Posterior vena cava (tissue), 2 donors: ENCODE results near the gene CRHR1. TPM values are rescaled to one million over a fixed set of nuclear protein-coding genes. Genes with fewer than 3 reads are reported as not detected.
"Not testable (repeated sequence)": the region's sequence is repeated elsewhere in the genome, so short reads cannot be mapped to it uniquely, and the experiment has no call there.

Source experiments
- DNase-seq: peaks from one replicate; pipeline ENCODE4 v3.0.0-alpha.2; 2020; ENCODE audit warnings: low spot score
- intact Hi-C, 2 donors: fragments of 100-400 bp; cut with DNase I; formaldehyde crosslinking; loops; one replicate each; pipeline versions ENCODE4 v1.14.1 to v1.14.2; 2022 to 2023
- long read RNA-seq, 2 donors: library from polyadenylated mRNA; unstranded; transcript quantifications; one replicate each; pipeline ENCODE4 v2.0.0, GENCODE V29; 2020 to 2021
- total RNA-seq, 2 donors: library from RNA; stranded (reverse); fragmentation: NEBNext Ultra II Directional; extraction: Animal tissue kit (Norgen Biotek cat#: 25700); gene quantifications; one replicate each; pipeline ENCODE4 v1.2.1, GENCODE V29; 2021
- donor health status: DM: yes; HTN: yes; CAD: no.
- donor health status: DM: yes; HTN: yes; CAD: no.

Gene CRHR1
- total RNA-seq: not detected
- long read RNA-seq, donor 1: 0 reads
- long read RNA-seq, donor 2: 0 reads

DNA sequence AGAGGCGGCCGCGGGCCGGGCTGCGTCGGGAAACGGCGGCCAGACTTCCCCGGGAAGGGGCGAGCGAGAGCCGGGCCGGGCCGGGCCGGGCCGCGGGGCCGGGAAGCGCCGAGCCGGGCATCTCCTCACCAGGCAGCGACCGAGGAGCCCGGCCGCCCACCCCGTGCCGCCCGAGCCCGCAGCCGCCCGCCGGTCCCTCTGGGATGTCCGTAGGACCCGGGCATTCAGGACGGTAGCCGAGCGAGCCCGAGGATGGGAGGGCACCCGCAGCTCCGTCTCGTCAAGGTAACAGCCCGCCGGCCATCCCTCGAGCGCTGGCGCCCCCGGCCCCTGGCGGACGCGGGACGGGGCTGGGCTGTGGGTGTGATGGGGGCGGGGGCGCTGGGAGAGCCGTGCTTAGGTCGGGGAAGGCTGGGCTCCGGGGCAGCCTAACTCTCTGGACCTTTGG lies at the start of gene CRHR1:
Gene CRHR1 (plus strand): TSS at position 28 of the 448 bp plus-strand sequence. CDS start 225 bp downstream, at position 253.
- intact Hi-C loops: no loop called here

DNA sequence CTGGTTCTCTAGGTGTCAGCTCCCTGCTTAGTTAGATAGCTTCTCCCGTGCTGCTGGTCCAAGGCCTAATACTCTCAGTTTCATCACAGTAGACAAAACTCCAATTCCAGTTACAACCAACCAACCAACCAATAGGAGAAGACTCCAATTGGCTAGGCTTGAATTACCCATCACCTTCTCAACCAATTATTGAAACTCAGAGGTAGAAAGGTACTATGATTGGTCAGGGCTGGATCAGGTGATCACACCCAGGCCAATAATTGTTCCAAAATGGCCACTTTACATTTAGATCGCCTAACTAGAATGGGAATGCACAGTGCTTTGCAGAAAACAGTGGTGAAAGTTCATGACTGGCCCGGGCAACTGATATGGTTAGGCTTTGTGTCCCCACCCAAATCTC lies 49.5 kb upstream of the CRHR1 start:
- intact Hi-C loops: no loop called here
- DNase-seq: peak; percentile 9

More for the DNA sequence above, at the start of gene CRHR1:
- peak; percentile 79 for DNase-seq

DNA sequence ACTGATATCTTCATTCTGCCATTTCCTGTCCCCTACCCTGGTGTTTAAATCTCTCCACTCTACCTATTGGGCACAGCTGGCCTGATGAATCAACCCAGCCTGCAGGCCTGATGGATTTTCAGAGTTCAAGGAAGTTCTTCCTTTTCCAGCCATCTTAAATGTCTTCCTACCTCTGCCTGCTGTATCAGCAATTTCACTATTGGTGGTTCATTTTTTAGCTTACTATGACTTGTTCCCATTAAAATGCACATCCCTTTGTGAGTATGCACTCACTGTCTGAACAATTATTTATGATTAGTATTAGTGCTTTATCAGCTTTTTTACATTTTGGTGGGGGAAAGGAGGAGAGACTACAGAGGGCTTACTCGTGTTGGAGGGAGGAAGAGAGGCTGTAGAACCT lies 48.6 kb upstream of the CRHR1 start:
- DNase-seq: no peak

DNA sequence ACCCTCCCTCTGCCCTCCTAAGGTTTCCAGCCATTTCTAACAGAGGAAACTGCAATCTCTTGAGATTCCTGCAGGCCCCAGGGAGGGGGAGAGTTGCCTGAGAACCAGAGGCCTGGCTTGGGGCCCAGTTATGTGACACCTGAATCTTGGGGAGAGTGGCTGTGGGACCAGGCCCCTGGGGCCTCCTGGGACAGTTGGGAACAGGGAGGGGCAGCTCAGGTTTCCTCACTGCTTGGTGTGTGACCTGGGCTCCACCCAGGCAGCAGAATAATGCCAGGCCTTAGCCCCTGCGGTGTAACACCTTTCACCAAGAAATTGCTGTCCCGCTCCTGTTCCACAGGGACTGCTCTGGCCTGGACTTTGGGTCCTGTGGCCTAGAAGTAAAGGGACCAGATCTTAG lies 44.3 kb upstream of the CRHR1 start:
- intact Hi-C loops: loop anchor here in 1 of 2 donors (10.0 kb wide), 1 partner anchor 1175 kb away; no protein-coding TSS in a partner anchor
- peak; percentile 41 for DNase-seq

More for the DNA sequence above, 48.6 kb upstream of the CRHR1 start:
- intact Hi-C loops: no loop called here

DNA sequence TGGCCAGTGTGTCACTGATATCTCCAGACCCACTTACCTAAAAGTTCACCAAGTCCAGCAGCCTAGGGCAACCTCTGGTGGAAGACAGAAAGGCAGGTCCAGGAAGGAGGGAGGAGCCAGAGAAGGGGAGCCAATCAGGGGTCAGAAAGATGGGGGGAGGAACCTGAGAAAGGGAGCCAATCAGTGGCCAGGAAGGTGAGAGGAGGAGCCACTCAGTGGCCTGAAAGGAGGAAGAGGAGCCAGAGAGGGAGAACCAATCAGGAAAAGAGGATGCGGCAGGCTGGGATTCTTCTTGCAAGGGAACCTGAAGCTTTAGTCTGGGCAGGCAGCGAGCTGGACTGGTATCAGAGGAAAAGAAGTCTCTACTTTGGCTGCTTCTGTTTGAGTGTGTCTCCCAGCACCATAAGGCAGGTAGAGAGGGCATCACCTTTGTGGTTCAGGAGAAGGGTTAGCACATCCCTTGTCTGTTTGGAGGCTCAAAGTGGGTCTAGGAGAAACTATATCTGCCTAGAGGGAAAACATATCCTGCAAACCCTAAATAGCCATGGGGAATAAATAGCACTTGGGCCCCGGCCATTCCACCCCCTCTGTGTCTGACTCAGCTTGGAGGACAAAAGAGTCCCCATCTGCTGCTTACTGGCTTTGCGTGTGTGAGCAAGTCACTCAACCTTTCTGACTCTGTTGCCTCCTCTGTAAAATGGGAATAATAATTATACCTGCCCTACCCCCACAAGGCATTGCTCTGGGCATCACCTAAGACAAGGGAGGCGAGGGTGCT lies 43.4 kb upstream of the CRHR1 start:
- peak; percentile 42 for DNase-seq
- intact Hi-C loops: loop anchor here in 1 of 2 donors (10.0 kb wide), 1 partner anchor 1176 kb away; no protein-coding TSS in a partner anchor

DNA sequence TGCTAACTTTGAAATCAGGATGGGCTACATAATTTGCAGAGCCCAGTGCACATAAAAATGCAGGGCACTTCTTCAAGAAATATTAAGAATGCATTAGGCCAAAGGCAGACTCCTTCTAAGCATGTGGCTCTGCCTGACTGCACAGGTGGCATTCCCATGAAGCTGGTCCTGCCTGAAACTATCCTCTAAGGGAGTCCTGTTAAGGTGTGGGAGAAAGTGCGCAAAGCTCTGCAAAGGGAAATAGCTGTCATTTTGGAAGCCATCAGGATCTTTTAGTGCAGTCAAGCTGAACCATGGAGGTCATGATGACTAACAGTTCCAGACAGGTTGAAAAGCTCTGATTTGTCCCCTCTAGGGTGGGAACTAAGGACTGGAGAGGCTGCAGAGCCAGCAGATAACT lies 41.9 kb upstream of the CRHR1 start:
- no peak for DNase-seq
- intact Hi-C loops: loop anchor here in 1 of 2 donors (10.0 kb wide), 1 partner anchor 1177 kb away; no protein-coding TSS in a partner anchor

DNA sequence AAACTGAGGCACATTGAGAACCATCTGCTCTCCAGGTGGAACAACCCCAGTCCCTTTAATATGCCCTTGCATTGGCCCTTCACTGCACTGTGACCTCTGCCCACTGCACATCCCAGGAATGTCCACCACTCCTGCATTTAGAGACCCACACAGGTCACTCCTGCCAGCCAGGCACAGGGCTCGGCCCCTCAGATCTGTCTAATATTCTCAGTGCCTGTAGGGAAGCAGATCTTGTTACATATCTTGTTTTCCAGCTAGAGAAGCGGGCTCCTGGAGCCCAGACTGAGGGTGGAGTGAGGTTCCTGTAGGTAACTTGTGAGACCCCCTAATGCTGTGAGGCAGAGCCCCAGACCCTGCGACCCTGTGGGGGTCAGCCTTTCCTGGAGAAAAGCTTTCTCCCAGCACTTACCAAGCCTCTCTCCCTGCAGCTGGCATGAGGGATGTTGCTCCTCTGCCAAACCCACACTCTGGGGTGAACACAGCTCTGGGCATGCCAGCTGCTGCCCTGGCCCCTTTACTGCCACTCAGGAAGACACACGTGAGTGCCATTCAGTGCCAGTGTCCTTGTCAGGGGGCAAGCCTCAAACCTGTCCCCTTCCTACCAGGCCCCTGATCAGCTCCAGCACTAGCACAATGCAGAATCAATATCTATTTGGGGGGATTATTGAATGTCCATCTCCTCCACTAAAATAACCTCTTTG lies 40.3 kb upstream of the CRHR1 start:
- intact Hi-C loops: loop anchor here in 1 of 2 donors (10.0 kb wide), 1 partner anchor 1179 kb away; no protein-coding TSS in a partner anchor
- peak; percentile 47 for DNase-seq

DNA sequence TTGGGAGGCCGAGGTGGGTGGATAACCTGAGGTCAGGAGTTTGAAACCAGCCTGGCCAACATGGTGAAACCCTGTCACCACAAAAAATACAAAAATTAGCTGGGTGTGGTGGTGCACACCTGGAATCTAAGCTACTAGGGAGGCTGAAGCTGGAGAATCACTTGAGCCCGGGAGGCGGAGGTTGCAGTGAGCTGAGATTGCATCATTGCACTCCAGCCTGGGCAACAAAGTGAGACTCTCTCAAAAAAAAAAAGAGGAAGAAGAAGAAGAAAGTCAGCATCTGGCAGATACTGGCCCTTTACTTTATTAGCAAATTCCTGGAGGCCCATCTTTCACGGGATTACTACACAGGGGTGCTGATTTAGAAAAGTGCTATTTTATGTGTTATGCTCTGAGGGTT lies 39.3 kb upstream of the CRHR1 start:
- intact Hi-C loops: loop anchor here in 1 of 2 donors (10.0 kb wide), 1 partner anchor 1180 kb away; no protein-coding TSS in a partner anchor
- DNase-seq: not testable (repeated sequence)

DNA sequence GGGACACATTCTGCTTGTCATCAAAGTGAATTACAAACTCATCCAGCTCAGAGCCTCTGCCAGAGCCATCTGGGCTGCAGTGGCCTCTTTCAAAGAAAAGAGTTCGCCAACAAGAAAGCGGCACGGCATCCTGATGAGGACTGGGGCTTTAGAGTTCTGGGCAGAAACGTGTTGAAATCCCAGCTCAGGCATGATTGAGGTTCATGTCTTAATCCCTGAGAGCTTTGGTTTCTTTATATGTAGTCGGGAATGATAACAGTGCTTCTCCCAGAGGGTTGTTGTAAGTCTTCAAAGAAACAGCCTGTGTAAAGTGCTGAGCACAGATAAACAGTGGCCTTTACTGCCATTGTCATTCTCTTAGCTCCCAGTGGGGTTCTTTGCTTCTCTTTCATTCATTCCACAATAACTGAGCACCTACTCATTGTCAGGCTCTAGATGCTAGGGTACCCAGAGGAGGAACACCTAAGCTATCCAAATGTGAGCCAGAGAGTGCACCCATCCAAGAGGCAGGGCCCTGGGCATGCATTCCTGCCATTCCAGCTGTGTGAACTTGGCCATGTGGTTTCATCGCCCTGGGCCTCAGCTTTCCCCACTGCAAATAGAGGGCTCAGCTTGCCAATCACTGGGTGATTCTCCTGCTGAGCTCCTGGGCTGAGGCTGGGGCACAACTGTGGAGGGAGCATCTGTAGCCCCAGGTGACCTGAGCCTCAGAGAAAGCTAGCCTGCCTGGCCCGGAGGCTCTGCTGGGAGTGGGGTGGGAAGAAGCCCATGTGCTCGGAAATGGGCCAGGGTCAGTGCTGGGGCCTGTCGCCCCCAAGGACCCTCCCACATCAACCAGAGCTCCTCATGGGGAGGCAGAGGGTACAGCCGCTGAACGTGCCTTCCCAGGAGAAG lies 38.3 kb upstream of the CRHR1 start:
- DNase-seq: peak; percentile 34
- intact Hi-C loops: loop anchor here in 1 of 2 donors (10.0 kb wide), 1 partner anchor 1181 kb away; no protein-coding TSS in a partner anchor

DNA sequence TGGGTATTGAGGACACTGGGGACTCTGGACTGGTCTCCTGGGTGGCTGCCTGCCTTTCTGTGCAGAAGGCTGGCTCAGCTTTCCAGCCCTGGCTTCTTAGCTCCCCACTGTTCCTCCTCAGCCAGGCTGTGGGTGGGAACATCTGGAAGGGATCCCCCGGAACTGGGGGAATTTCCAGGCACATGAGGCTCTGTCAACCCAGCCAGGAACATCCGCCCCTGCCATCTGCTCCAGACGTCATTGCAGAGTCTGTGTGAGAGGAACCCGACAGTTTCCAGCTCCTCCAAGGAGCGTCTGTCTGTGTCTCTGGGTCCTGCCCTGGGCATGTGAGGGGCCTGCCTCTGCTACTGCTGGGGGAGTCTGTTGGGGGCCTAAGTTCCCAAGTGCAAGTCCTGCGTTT lies 36.2 kb upstream of the CRHR1 start:
- intact Hi-C loops: loop anchor here in 1 of 2 donors (10.0 kb wide), 1 partner anchor 1183 kb away; no protein-coding TSS in a partner anchor

DNA sequence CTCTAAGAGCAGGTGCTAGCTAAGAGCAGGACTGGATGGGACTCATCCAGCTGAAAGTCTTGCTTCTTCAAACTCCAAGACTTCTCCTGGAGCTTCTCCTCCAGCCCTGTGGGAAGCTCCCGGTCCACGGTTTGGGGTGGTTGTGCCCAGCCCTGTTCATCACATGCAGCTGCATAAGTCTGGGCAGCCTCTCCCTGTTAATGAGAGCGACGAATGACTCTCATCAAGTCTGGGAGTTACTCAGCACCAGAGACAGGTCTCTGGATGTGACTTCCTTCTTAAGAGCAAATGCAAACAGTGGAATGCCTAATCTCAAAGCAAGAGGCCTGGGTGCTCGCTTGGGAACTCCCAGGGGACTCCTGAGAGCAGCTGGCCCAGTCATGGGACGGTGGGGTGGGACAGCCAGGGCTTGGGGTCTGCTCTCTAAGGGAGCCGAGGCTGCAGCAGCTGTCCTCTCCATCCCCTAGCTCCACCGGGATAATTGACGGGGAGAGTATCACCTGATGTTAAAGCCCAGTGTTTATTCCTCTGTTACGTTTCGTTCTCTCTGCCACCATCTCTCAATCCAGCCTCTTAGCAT lies 35.3 kb upstream of the CRHR1 start:
- intact Hi-C loops: loop anchor here in 1 of 2 donors (10.0 kb wide), 1 partner anchor 1184 kb away; no protein-coding TSS in a partner anchor
- DNase-seq: peak; percentile 20

More for the DNA sequence above, 36.2 kb upstream of the CRHR1 start:
- DNase-seq: peak; percentile 63

DNA sequence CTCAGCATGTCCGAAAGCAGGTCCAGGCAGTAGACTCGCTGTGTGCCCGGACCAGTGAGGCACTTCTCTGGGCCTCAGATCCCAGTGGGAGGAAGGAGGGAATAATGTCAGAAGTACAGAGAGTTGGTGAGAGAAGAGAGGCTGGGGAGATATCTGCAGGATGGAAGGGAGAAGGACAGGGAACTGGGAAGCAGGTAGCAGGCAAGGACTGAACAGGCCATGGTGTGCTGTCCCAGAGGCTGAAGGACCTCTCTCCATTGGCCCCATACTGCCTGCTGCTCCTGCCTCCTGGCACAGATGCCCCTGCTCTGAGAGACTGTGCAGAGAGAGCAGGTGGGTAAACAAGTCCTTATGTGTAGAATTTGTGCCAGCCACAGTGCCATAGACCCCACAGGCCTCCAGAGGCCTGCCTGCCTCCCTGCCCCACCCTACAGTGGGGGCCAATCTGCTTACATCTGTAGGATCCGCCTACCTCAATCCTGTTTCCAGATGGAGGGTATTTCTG lies 34.2 kb upstream of the CRHR1 start:
- peak; percentile 54 for DNase-seq
- intact Hi-C loops: loop anchor here in 1 of 2 donors (10.0 kb wide), 1 partner anchor 1185 kb away; no protein-coding TSS in a partner anchor

DNA sequence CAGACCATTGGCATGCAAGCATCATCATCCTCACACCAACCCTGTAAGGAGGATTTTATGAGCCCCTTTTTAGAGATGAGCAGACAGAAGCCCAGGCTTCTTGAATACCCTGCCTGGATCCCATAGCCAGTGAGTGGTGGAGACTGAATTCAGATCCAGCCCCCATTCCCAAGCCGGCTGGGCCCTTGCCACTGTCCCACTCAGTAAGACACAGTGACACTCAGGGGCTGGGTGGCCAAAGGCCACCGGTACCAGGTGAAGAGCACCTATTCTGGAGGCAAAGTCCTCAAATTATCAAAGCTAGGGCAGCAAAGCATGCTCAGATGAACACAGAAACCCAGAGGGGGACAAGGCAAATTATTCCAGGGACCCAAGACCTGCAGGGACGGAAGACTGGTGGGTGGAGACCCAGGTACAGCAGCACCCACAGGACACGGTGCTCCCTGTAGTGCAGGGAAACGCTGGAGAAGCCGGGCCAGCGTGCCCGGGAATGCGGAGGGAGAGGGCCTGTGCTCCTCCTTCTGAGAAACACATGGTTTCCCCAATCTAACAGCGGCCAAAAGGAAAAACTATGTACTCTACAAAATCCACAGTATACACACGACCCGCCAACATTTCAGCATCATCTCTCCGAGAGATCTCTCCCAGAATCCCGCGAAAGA lies 33.2 kb upstream of the CRHR1 start:
- DNase-seq: peak; percentile 59
- intact Hi-C loops: no loop called here

DNA sequence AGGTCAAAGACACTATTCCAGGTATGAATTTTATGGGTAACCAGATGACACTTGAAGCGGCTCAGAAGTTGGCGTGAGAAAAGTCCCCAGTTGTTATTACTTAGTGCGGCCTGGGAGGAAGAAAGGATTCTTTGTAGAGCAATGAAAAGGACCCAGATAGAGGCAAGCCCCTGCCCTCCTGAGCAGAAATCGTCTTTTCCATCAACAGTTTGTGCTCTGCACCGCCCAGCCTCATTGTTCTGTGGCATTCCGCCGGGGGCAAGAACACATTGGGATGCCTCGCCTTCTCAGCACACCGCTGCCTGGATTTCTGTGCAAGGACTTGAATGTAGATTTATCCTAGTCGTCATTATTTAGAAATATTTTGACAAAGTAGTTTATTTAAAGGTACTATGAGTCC lies 32.7 kb upstream of the CRHR1 start:
- peak; percentile 40 for DNase-seq
- intact Hi-C loops: no loop called here

DNA sequence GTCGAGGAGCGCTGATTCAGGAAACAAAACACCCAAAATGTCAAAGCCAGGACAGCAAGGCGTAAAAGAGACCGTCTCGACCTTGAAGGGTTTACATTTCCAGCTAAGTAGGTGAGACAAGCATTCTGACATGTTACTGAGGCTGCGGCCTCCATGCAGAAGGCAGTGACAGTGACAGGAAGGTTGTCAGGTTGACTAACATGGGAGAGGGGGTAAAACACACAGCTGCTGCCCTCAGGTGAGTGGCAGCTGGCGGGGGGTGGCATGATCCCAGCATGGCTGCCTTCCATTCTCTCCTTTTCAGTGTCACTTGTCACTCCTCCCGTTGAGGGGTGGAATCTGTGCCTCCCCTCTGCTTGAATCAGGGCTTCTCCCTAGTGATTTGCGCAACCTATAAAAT lies 31.9 kb upstream of the CRHR1 start:
- intact Hi-C loops: no loop called here
- DNase-seq: peak; percentile 18

DNA sequence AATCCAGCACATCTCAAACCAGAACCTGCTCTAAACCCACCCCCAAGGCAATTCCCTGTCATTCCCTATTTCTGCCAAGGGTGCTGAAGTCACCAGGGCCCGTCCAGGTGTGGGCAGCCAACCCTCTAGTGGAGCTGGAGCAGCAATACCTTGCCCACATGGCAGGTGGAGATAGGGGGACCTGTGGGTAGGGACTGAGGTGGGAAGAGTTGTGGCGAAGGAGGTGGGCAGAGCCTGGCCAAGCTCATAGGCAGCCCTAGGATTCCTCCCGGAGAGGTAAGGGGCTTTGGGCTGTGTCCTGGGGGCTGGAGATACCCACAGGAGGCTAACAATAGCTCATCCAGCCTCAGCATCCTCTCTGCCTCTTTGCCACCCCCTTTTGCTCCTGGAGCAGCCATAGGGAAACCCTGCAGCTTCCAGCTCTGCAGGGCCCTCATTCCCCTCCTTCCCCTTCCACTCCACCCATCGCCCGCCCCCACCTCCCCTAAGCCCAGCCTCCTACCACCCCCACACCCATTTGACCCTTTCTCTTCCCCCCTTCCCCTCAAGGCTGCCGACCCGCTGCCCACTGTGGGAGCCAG lies 30.4 kb upstream of the CRHR1 start:
- intact Hi-C loops: no loop called here
- peak; percentile 49 for DNase-seq

DNA sequence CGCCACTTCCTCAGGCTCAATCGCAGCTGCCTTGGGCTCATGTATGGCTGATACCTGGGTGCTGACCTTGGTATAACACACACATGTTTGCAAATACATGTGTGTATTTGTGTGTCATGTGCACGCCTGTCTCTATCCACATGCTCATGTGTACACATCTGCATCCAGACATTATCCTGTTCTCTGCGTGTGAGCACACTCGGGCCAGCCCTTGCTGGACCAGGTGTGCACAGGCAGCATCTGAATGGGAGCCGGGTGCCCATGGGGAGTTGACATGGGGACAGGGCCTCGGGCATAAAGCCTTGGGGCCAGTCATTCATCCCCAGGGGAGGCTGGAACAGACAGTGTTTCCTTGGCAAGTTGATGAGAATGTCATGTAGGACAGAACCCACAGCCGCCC lies 29.1 kb upstream of the CRHR1 start:
- DNase-seq: peak; percentile 31
- intact Hi-C loops: no loop called here
